HG02943 (cell line): ENCODE data around the gene SELE.
"Not testable (repeated sequence)": the region's sequence is repeated elsewhere in the genome, so short reads cannot be mapped to it uniquely, and the experiment has no call there.

Source experiments
- ATAC-seq: cut with Tn5 transposase; IDR thresholded peaks from one replicate; pipeline ENCODE4 v1.9.1; 2021; ENCODE audit warnings: mild to moderate bottlenecking, low read depth, moderate library complexity; ENCODE audit not compliant: unreplicated experiment

The SELE gene

GRCh38 chr1:169688377-169688776 is 45.5 kb downstream of the SELE start:
- not testable (repeated sequence) for ATAC-seq

GRCh38 chr1:169683661-169684060 is 50.2 kb downstream of the SELE start:
- ATAC-seq = no peak

- not testable (repeated sequence) for ATAC-seq
These were observed 50.7 kb downstream of the SELE start for GRCh38 chr1:169683168-169683567.

GRCh38 chr1:169682071-169682470 is 51.8 kb downstream of the SELE start:
- no peak for ATAC-seq

GRCh38 chr1:169681140-169681539 is 52.7 kb downstream of the SELE start:
- no peak for ATAC-seq

GRCh38 chr1:169680377-169681019 is 53.4 kb downstream of the SELE start:
- no peak for ATAC-seq

GRCh38 chr1:169679692-169680091 is 54.2 kb downstream of the SELE start:
- ATAC-seq = no peak

GRCh38 chr1:169676001-169676400 is 57.9 kb downstream of the SELE start:
- no peak for ATAC-seq
